NCI-H82 (cell line): ENCODE data around the gene CORO1C.

Experiments
- DNase-seq: peaks from one replicate; lab custom pipeline; 2025; lab: John Stamatoyannopoulos, UW

Gene CORO1C

GRCh38 chr12:108724890-108725151 is 6.5 kb downstream of the CORO1C start:
- DNase-seq = no peak

DNA sequence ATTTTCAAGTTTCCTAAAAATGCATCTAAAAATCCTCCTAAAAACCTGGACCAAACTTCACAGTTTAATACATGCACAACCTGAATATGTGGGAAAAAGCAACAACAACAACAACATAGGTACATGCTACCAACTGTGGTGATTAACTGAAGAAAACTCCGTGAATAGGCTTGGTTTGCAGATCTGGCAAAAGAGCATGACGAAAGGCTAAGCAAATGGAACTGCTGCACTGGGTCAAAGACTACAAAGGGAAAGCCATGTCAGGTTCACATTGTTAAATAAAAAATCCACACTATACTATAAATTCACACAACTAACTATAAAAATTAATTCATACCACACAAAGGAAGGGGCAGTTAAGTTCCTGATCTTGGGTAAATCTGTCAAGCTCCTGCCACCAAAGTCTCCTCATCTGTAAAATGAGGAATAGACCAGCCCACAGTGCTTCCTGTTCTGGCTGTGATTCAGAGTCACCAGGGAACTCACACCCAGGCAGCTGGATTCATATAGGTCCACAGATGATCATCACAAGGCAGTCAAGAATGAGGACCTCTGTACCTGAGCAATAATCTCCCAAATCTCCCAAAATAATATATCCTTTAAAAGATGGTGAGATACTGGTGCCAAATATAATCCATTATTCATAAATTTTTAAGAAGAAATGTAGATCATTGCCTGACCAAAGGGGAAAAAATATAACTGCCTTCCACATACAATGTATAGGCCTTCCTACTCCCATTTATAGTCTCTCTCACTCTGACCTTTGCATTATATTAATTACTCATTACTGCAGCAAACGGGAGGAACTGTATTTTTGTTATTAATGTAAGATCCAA is 7.0 kb downstream of the CORO1C start:
- no peak for DNase-seq

DNA sequence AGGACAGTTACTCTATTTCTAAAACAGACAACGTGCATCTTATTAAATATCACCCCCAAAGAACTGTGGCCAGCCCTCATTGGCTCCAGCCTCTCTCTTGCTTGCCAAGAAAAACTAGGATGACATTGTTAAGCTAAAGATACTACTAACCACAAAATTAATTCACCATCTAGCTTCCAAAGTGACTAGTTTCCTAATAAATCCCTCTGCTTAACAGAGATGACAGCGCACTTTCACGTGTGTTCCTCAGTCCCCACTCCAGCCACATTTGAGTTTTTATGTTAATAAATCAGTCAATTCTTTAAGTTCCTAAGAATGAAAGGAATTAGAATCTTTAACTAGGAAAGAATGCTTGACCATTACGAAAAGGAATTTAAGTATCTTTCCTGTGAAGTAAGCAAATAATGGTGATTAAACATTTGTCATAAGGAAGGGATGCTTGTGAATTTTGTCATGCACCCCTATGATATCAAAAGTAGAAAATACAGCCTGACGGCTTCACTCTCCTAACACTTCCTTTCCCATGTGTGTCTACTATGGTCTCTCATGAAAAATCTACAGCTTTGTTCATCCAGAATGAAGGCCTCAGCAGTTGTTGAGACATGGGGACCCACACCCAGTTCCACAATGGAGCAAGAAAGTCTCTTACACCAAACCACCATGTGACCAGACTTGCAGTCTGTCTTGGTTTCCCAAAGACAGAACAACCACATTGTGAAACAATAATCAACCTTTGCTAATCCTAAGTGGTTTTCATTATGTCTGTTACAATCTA is 8.1 kb downstream of the CORO1C start:
- DNase-seq = no peak

DNA sequence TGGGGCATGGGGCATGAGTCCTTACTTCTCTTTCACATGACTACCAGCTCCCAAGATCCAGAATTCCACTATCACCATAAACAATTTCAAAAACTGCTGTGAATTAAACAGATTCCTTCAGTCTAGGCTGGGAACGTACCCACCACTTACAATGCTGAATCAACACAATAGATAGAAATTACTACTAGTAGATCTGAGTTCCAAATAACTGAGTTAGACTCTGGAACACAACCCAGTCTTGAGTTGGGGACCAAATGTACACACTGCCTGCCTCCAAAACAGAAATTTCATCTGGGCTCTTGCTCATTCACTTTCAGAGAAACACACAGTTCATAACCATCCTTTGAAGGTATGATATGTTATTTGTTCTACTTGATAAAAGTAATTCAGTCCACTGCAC is 8.9 kb downstream of the CORO1C start:
- no peak for DNase-seq

DNA sequence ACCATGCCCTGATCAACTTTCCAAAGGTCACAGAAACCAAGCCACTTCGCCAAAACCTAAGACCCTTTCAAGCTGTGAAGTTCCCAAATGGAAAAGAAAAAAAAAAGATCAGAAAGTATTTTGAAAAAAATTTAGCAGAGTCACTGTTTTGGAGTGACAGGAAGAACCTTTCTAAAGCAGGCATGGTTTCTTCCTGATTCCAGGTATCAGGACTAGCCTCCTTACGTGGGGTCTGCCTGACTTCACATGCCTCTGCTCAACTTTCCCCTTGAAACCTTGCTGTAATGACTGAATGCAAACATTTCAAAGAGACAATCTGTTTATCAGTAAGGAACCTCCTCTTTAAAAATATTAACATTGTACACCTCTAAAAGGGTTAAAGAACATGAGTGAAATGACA is 9.5 kb downstream of the CORO1C start:
- no peak for DNase-seq

DNA sequence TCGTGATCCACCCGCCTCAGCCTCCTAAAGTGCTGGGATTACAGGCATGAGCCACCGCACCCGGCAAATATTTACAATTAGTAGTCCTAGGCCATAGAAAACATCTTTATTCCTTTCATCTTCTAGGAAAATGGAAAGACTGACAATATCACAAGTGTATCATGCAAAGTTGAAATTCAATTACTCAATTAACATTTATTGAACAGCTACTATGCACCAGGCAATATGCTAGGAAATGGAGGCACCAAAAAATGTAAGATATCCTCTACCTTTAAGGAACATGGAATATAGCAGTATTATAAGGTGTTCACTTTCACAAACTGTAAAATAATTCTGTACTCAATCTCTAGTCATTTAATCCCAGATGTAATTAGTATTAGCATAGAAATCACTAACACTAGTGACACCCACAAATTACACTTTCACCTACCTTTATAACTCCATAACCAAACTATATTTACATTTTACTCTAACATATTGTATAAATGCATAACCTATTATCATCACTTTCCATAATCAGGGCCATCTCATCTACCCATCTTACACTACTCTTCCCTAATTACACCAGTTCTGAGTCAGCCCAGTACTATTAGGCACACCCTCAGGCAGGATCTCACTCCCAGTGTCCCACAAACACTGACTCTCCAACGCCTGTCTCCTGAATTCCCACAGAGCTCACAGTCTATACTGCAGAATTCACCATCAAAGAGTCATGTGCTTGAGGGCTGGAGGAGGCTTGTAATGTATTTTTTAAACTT is 10.4 kb downstream of the CORO1C start:
- no peak for DNase-seq

DNA sequence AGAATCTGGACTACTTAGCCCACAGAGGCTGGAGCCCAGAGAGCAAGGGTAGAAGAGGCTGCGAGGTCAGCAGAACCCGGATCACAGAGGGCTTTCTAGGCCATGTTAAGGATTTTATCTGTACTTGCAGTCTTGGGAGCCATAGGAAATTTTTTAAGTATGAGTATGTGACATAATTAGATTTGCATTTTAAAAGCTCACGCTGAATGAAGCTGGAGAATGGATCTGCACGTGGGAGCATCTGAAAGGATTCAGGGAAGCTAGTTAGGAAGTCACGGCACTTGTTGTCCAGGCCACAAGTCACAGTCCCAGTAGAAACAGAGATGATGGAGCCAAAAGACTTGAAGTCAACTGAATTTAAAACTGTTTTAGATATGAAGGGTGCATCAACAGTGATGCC is 14.1 kb downstream of the CORO1C start:
- DNase-seq = no peak

GRCh38 chr12:108714866-108715265 is 16.5 kb downstream of the CORO1C start:
- no peak for DNase-seq

DNA sequence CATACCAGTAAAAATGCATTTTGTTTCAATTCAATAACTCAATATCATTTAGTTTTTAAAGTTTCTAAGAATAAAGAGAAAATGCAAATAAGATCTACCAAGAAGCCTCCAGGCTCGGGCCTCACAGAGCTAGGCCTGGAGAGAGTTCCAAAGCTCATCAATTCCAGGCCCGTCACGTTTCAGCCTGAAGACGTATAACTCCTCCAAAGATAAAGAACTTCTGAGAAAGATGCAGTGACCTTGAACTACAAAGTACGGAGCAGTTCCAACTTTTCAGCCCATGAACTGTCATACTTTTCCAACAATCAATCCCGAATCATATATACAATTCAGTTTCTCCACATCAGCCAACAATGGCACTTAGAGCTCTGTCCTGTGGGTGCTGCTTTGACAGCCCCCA is 17.8 kb downstream of the CORO1C start:
- DNase-seq = no peak

GRCh38 chr12:108712925-108713203 is 18.5 kb downstream of the CORO1C start:
- no peak for DNase-seq

DNA sequence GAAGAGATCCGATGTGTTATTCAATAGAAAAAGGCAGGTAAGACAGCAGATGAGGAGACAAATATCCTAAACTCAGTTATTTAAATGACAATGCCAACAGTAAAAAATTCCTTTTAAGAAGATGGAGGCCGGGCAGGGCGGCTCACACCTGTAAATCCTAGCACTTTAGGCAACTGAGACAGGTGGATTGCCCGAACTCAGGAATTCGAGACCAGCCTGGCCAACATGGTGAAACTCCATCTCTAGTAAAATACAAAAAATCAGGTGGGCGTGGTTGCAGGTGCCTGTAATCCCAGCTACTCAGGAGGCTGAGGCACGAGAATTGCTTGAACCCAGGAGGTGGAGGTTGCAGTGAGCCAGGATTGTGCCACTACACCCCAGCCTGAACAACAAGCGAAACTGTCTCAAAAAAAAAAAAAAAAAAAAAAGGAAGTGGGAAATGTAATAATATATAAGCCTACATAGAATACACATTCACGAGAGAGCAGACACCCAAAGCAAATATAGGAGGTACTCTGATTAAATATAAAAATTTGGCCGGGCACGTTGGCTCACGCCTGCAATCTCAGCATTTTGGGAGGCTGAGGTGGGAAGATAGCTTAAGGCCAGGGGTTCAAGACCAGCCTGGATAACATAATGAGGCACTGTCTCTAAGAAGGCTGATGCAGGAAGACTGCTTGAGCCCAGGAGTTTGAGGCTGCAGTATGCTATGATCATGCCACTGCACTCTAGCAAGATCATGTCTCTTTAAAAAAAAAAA is 19.0 kb downstream of the CORO1C start:
- no peak for DNase-seq

DNA sequence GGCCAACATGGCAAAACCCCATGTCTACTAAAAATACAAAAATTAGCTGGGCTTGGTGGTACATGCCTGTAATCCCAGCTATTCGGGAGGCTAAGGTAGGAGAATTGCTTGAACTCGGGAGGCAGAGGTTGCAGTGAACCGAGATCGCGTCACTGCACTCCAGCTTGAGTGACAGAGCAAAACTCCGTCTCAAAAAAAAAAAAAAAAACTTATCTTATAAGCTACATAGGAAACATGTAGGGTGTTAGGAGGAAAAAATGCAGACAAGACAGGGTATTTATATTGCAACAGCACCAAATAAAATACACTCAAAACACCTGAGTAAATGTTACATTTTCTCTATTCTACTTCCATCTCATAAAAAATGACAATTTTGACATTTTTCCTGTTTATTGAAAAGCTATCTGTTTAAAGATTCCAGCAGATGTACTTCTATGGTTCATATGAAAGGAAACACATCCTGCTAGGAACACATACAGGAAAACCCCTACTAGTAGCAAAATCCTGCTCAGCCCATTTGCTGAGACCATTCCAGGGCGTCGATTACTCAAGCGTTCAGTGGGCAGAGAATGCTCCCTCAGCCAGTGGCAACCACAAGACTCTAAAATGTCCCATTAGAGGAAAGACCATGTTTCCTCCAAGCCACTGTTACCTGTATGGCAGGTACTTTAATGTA is 19.7 kb downstream of the CORO1C start:
- DNase-seq = no peak

GRCh38 chr12:108709697-108710096 is 21.6 kb downstream of the CORO1C start:
- DNase-seq = no peak

- DNase-seq = no peak
Measured at GRCh38 chr12:108704527-108704926, 26.8 kb downstream of the CORO1C start.

DNA sequence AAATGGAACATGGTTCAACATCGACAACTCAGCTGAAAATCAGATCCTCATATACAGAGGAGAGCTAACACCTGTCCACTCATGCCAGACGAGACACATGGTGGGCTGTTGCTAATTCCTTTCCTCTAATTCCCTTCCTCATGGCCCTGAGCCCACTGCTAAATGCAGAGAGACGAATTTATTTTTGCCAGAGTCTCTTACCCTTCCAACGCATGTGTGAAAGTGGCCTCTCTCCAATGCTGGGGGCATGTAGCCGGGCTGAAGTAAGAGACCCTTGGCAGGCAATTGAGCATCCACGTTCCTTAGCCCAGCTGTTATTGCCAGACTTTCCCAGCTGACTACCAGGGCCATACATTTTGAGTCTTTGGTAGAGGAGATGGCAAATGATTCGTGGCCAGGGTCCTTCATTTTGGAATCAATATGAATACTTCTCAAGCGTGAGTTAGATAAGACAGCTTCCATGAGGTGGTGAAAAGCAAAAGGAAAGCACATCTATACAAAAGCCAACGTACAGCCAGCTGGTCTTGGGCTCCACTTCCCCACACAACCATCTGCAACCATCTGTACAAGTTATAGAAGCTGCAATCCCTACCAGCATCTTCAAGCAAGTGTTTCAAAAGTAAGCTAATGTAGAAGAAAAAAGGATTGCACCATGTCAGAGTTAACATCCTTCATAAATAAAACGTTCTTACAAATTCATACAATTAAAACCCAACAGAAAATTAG is 28.6 kb downstream of the CORO1C start:
- DNase-seq = peak; percentile 86

DNA sequence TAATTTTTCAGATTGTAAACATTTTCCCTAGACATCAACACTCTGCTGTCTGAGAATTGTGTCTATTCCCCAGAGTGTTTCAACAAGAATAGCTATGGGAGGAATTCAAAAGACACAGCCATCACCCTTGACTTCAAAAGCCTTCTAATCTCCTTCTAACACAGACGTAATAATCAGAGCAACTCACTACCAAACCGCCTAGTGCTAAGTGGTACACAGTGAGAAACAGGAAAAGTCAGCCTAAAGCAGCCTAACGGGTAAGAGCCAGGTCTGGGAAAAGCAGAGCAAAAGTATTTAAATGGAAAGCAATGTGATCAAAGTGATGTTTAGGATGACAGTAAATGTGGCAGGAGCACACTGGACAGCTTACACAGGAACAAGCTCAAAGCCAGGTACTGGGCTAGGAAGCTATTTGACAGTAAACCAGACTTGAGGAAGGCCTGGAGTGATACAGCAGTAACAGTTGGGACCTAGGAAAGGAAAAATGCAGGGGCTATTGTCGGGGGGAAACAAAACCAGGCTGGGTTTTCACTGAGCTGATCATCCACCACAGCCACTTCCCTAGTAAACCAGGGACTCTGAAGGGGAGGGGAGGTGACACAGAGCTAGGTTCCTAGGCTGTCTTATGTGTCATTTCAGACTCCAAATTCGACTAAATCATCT is 29.4 kb downstream of the CORO1C start:
- peak; percentile 54 for DNase-seq

DNA sequence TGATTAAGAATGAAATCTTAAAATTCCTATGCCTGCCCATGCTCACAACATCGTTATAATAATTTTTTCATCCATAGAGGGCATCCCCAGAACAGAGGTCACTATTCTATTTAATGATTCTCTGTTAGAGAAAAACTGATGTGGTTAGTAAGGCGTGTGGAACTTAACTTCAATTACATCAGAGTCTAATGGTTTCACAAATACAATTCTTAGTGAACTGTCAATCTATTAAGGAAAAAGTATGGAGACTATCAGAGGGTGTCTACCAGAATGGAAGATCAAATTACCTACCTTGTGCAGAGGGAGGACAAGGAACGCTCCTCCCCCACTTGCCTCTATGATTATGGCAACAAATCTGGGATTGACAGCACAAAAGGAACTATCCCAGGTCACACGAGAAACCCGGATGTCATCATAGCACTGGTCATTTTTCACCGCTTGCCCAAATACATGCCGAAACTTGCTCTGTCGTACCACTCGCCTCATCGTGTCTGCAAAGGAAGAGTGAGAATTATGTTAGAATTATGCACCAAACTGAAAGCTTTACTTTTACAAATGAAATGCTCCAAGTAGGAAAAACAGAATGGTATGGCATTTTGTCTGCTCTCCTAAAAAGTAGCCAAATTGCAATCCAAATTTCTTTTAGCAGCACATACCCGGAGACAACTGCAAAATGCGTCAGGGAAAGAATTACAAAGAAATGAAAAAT is 30.3 kb downstream of the CORO1C start:
- no peak for DNase-seq

GRCh38 chr12:108699955-108700563 is 31.3 kb downstream of the CORO1C start:
- DNase-seq = no peak

GRCh38 chr12:108697905-108698304 is 33.4 kb downstream of the CORO1C start:
- DNase-seq = no peak

GRCh38 chr12:108696996-108697290 is 34.4 kb downstream of the CORO1C start:
- DNase-seq = no peak
